ENCODE results near the gene DNMBP.

DNA sequence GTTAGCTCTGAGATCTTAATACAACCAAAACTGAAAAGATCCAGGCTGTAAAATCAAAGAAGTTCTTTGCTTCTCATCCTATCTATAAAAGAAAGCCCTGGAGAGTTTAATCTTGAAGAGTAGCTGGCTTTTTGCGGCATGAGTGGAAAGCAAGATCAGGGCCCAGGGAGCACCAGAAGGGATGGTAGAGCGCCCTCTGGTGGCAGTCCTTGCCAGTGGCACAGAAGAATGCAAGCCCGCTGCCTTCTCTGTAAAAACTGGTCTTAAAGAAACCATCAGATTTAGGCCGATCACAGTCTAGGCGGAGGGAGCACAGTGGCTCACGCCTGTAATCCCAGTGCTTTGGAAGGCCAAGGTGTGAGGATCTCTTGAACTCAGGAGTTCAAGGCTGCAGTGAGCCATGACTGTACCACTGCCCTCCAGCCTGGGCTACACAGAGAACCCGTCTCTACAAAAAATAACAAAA is 36.3 kb upstream of the DNMBP start:
- TF ChIP-seq GATA3 (IDR thresholded peaks at IDR 0.05; ENCODE audit: low read depth, low read length) (no peak), GATA2 (IDR thresholded peaks at IDR 0.05; ENCODE audit: low read depth, low read length) (no peak)

All from SH-SY5Y (cell line).